Activated naive CD4-positive, alpha-beta T cell treated with anti-CD3 and anti-CD28 coated beads for 36 hours (primary cell): ENCODE measurements around the gene UAP1. TPM values are rescaled to one million over a fixed set of nuclear protein-coding genes. Genes with fewer than 3 reads are reported as not detected.
"Not testable (repeated sequence)": the region's sequence is repeated elsewhere in the genome, so short reads cannot be mapped to it uniquely, and the experiment has no call there.

ENCODE experiments used
- CTCF ChIA-PET: fragments of 350-600 bp; sonication (Branson Sonifier 250); formaldehyde crosslinking; loops from one replicate; lab custom pipeline; 2021; ENCODE audit warnings: antibody characterized with exemption; lab: Charles Lee
- DNase-seq: peaks from one replicate; pipeline ENCODE4 v3.0.0-alpha.2; 2020
- H3K27ac Mint-ChIP-seq: one replicate; pipeline ENCODE4 v1.8.0; 2021; ENCODE audit warnings: mild to moderate bottlenecking, mixed read lengths
- H3K27me3 Mint-ChIP-seq: one replicate; pipeline ENCODE4 v1.8.0; 2021; ENCODE audit warnings: low read depth, mixed read lengths
- H3K36me3 Mint-ChIP-seq: one replicate; pipeline ENCODE4 v1.8.0; 2021; ENCODE audit warnings: low read depth, mixed read lengths
- H3K4me1 Mint-ChIP-seq: one replicate; pipeline ENCODE4 v1.8.0; 2021; ENCODE audit warnings: low read depth, mixed read lengths
- H3K4me3 Mint-ChIP-seq: one replicate; pipeline ENCODE4 v1.8.0; 2021; ENCODE audit warnings: mild to moderate bottlenecking, moderate library complexity, mixed read lengths
- H3K9me3 Mint-ChIP-seq: one replicate; pipeline ENCODE4 v1.8.0; 2021; ENCODE audit warnings: mixed read lengths
- intact Hi-C: fragments of 100-400 bp; cut with micrococcal nuclease; formaldehyde crosslinking; loops from one replicate; pipeline ENCODE4 v1.15.1; 2023
- total RNA-seq, 2 experiments: library from RNA; stranded (reverse); gene quantifications; one replicate each; pipeline ENCODE4 v1.2.3, GENCODE V29; 2021

Gene UAP1
- total RNA-seq, 2 experiments from 2014 or later, result 22.6 TPM

GRCh38 chr1:162570718-162571117 lies 9.2 kb downstream of the UAP1 start:
- Mint-ChIP-seq H3K4me1 (peaks cover 12% of the 10 kb centered on the region), H3K27ac (no peak overlapping the region), H3K9me3 (no peaks in the 10 kb centered on the region), H3K4me3 (no peak overlapping the region), H3K36me3 (peaks cover 20% of the 10 kb centered on the region), H3K27me3 (no peaks in the 10 kb centered on the region)
- intact Hi-C loops, result no loop called here
- no peak for DNase-seq
- CTCF ChIA-PET, result no interaction called here

- H3K27ac Mint-ChIP-seq, intact Hi-C loops, CTCF ChIA-PET, H3K27me3 Mint-ChIP-seq, H3K9me3 Mint-ChIP-seq, H3K4me3 Mint-ChIP-seq, DNase-seq: not testable (repeated sequence)
- Mint-ChIP-seq H3K36me3 (peaks cover 20% of the 10 kb centered on the region), H3K4me1 (peaks cover 12% of the 10 kb centered on the region)
These were observed 9.6 kb downstream of the UAP1 start for GRCh38 chr1:162571121-162571520.

- Mint-ChIP-seq H3K27ac (no peak overlapping the region), H3K4me1 (peaks cover 12% of the 10 kb centered on the region), H3K36me3 (peaks cover 18% of the 10 kb centered on the region), H3K4me3 (no peak overlapping the region), H3K9me3 (no peaks in the 10 kb centered on the region), H3K27me3 (no peaks in the 10 kb centered on the region)
- CTCF ChIA-PET, result no interaction called here
- no peak for DNase-seq
- intact Hi-C loops, result no loop called here
These were observed 10.2 kb downstream of the UAP1 start for GRCh38 chr1:162571696-162572095.

- H3K27ac Mint-ChIP-seq, result no peak overlapping the region
- no peaks in the 10 kb centered on the region for H3K27me3 Mint-ChIP-seq
- H3K9me3 Mint-ChIP-seq, result no peaks in the 10 kb centered on the region
- H3K4me1 Mint-ChIP-seq, result peaks cover 9% of the 10 kb centered on the region
- DNase-seq, result no peak
- H3K4me3 Mint-ChIP-seq, result no peak overlapping the region
- intact Hi-C loops, result no loop called here
- H3K36me3 Mint-ChIP-seq, result peaks cover 11% of the 10 kb centered on the region
- CTCF ChIA-PET, result no interaction called here
These were observed 11.6 kb downstream of the UAP1 start for GRCh38 chr1:162573136-162573535.

- peaks cover 15% of the 10 kb centered on the region for H3K36me3 Mint-ChIP-seq
- H3K27me3 Mint-ChIP-seq, result no peaks in the 10 kb centered on the region
- DNase-seq, result no peak
- CTCF ChIA-PET, result no interaction called here
- H3K27ac Mint-ChIP-seq, result no peak overlapping the region
- intact Hi-C loops, result no loop called here
- no peaks in the 10 kb centered on the region for H3K4me1 Mint-ChIP-seq
- no peaks in the 10 kb centered on the region for H3K9me3 Mint-ChIP-seq
- no peak overlapping the region for H3K4me3 Mint-ChIP-seq
These were observed 16.7 kb downstream of the UAP1 start for GRCh38 chr1:162578071-162578700.

GRCh38 chr1:162578936-162579335 lies 17.4 kb downstream of the UAP1 start:
- Mint-ChIP-seq H3K4me1 (no peaks in the 10 kb centered on the region), H3K9me3 (no peaks in the 10 kb centered on the region), H3K36me3 (peaks cover 13% of the 10 kb centered on the region), H3K4me3 (no peak overlapping the region), H3K27ac (no peak overlapping the region), H3K27me3 (no peaks in the 10 kb centered on the region)
- no peak for DNase-seq
- CTCF ChIA-PET, result interaction anchor here (0.6 kb wide), 1 partner anchor 12 kb away, joined by 4 read pairs; no protein-coding TSS in a partner anchor
- intact Hi-C loops, result no loop called here

- Mint-ChIP-seq H3K27ac (no peak overlapping the region), H3K36me3 (peaks cover 15% of the 10 kb centered on the region), H3K4me3 (no peak overlapping the region), H3K27me3 (no peaks in the 10 kb centered on the region), H3K4me1 (no peaks in the 10 kb centered on the region), H3K9me3 (no peaks in the 10 kb centered on the region)
- CTCF ChIA-PET, result no interaction called here
- DNase-seq, result no peak
- intact Hi-C loops, result no loop called here
These were observed 18.8 kb downstream of the UAP1 start for GRCh38 chr1:162580308-162580707.

GRCh38 chr1:162582901-162583300 lies 21.4 kb downstream of the UAP1 start:
- H3K4me3 Mint-ChIP-seq, DNase-seq, H3K27ac Mint-ChIP-seq, H3K4me1 Mint-ChIP-seq, intact Hi-C loops, H3K9me3 Mint-ChIP-seq, H3K27me3 Mint-ChIP-seq: not testable (repeated sequence)
- CTCF ChIA-PET, result interaction anchor here (0.7 kb wide), 1 partner anchor 13 kb away, joined by 3 read pairs; no protein-coding TSS in a partner anchor
- H3K36me3 Mint-ChIP-seq, result peaks cover 21% of the 10 kb centered on the region

- intact Hi-C loops, H3K4me3 Mint-ChIP-seq, H3K9me3 Mint-ChIP-seq, DNase-seq, H3K27me3 Mint-ChIP-seq, H3K4me1 Mint-ChIP-seq, H3K27ac Mint-ChIP-seq: not testable (repeated sequence)
- H3K36me3 Mint-ChIP-seq, result peaks cover 32% of the 10 kb centered on the region
- CTCF ChIA-PET, result interaction anchor here (0.6 kb wide), 1 partner anchor 38 kb away, joined by 6 read pairs; no protein-coding TSS in a partner anchor
These were observed 23.6 kb downstream of the UAP1 start for GRCh38 chr1:162585101-162585500.

GRCh38 chr1:162587347-162587746 lies 25.8 kb downstream of the UAP1 start:
- Mint-ChIP-seq H3K27ac (no peak overlapping the region), H3K9me3 (no peaks in the 10 kb centered on the region), H3K4me3 (no peak overlapping the region), H3K27me3 (no peaks in the 10 kb centered on the region), H3K4me1 (no peaks in the 10 kb centered on the region), H3K36me3 (peaks cover 32% of the 10 kb centered on the region)
- intact Hi-C loops, result no loop called here
- no peak for DNase-seq
- CTCF ChIA-PET, result no interaction called here

- Mint-ChIP-seq H3K9me3 (no peaks in the 10 kb centered on the region), H3K36me3 (peaks cover 36% of the 10 kb centered on the region), H3K27me3 (no peaks in the 10 kb centered on the region), H3K4me1 (no peaks in the 10 kb centered on the region), H3K4me3 (no peak overlapping the region), H3K27ac (no peak overlapping the region)
- intact Hi-C loops, result no loop called here
- no peak for DNase-seq
- CTCF ChIA-PET, result no interaction called here
These were observed 26.3 kb downstream of the UAP1 start for GRCh38 chr1:162587761-162588260.

GRCh38 chr1:162590101-162590500 lies 28.6 kb downstream of the UAP1 start:
- intact Hi-C loops, result no loop called here
- no peaks in the 10 kb centered on the region for H3K4me1 Mint-ChIP-seq
- peaks cover 34% of the 10 kb centered on the region for H3K36me3 Mint-ChIP-seq
- CTCF ChIA-PET, result interaction anchor here (0.7 kb wide), 2 partner anchors 23 to 169 kb away, joined by 4 to 5 read pairs; no protein-coding TSS in a partner anchor
- H3K4me3 Mint-ChIP-seq, result no peak overlapping the region
- no peaks in the 10 kb centered on the region for H3K9me3 Mint-ChIP-seq
- H3K27me3 Mint-ChIP-seq, result no peaks in the 10 kb centered on the region
- DNase-seq, result no peak
- H3K27ac Mint-ChIP-seq, result no peak overlapping the region

GRCh38 chr1:162590686-162591085 lies 29.2 kb downstream of the UAP1 start:
- CTCF ChIA-PET, result interaction anchor here (0.7 kb wide), 2 partner anchors 12 to 169 kb away, joined by 4 read pairs; no protein-coding TSS in a partner anchor
- Mint-ChIP-seq H3K36me3 (peaks cover 33% of the 10 kb centered on the region), H3K4me3 (no peak overlapping the region), H3K4me1 (no peaks in the 10 kb centered on the region), H3K27ac (no peak overlapping the region), H3K9me3 (no peaks in the 10 kb centered on the region), H3K27me3 (no peaks in the 10 kb centered on the region)
- intact Hi-C loops, result no loop called here
- no peak for DNase-seq
